Limb (tissue), 2 donors: ENCODE data around the gene OR11A1.

Experiments used
- DNase-seq, 2 donors: peaks; one replicate each; pipeline ENCODE4 v3.0.0-alpha.2; 2016; ENCODE audit errors: extremely low spot score in 2 of 2

The OR11A1 gene

GRCh38 chr6:29395331-29395730 is 61.5 kb downstream of the OR11A1 start, which contains the start of gene OR12D2:
Gene OR12D2, plus strand, starts transcription at chr6:29395631. Its CDS starts 1,069 bp downstream, at chr6:29396700.
- no peak for DNase-seq

- no peak for DNase-seq
Measured at GRCh38 chr6:29388533-29388932, 68.3 kb downstream of the OR11A1 start.

GRCh38 chr6:29376003-29376402 is 80.9 kb downstream of the OR11A1 start:
- DNase-seq: no peak
